Liver (tissue), 9 donors: Measurements from ENCODE around the gene PSMB7. TPM values are rescaled to one million over a fixed set of nuclear protein-coding genes. Genes with fewer than 3 reads are reported as not detected.

Experiments used
- DNase-seq: peaks from one replicate; pipeline ENCODE4 v3.0.0-alpha.2; 2017; ENCODE audit warnings: low spot score
- H3K27ac ChIP-seq, 2 donors: one replicate each; pipeline ENCODE4 v1.7.0; 2013; ENCODE audit warnings: inconsistent platforms in 2 of 2, low read length in 2 of 2, control low read depth in 1 of 2, low read depth in 1 of 2, mild to moderate bottlenecking in 1 of 2
- H3K27me3 ChIP-seq, 4 donors: one replicate each; pipeline versions ENCODE4 v1.6.1 to v1.7.0; 2013; ENCODE audit warnings: low read length in 3 of 4, inconsistent platforms in 1 of 4, mild to moderate bottlenecking in 1 of 4, moderate library complexity in 1 of 4; ENCODE audit not compliant: control insufficient read depth in 4 of 4, insufficient read depth in 4 of 4
- H3K36me3 ChIP-seq, 4 donors: one replicate each; pipeline versions ENCODE4 v1.6.1 to v1.7.0; 2013; ENCODE audit warnings: low read length in 3 of 4, mild to moderate bottlenecking in 3 of 4, low read depth in 1 of 4, moderate library complexity in 1 of 4; ENCODE audit not compliant: control insufficient read depth in 4 of 4, insufficient read depth in 3 of 4
- H3K4me1 ChIP-seq, 4 donors: one replicate each; pipeline versions ENCODE4 v1.6.1 to v1.7.0; 2013; ENCODE audit warnings: low read length in 3 of 4, mild to moderate bottlenecking in 3 of 4, moderate library complexity in 1 of 4; ENCODE audit not compliant: control insufficient read depth in 4 of 4, insufficient read depth in 4 of 4
- H3K4me3 ChIP-seq, 3 donors: one replicate each; pipeline versions ENCODE4 v1.6.1 to v1.7.0; 2013; ENCODE audit warnings: low read length in 3 of 3, control low read depth in 1 of 3, low read depth in 1 of 3, mild to moderate bottlenecking in 1 of 3
- H3K9ac ChIP-seq, 2 donors: one replicate each; pipeline ENCODE4 v1.7.0; 2013; ENCODE audit warnings: low read length in 2 of 2, mild to moderate bottlenecking in 2 of 2, moderate library complexity in 2 of 2, control low read depth in 1 of 2, low read depth in 1 of 2
- H3K9me3 ChIP-seq, 4 donors: one replicate each; pipeline versions ENCODE4 v1.6.1 to v1.7.0; 2013; ENCODE audit warnings: low read length in 3 of 4; ENCODE audit not compliant: control insufficient read depth in 4 of 4
- FOXA1 ChIP-seq: IDR thresholded peaks from 2 replicates; pipeline ENCODE4 v1.6.1; 2016; ENCODE audit warnings: antibody characterized with exemption
- GABPA ChIP-seq, 2 donors: IDR thresholded peaks in 1 of 2; conservative IDR thresholded peaks in 1 of 2; 2 replicates each; pipeline ENCODE4 v1.6.1; 2016; ENCODE audit warnings: antibody characterized with exemption in 2 of 2, mild to moderate bottlenecking in 1 of 2, moderate library complexity in 1 of 2
- HNF4A ChIP-seq, 2 donors: conservative IDR thresholded peaks; 2 replicates each; pipeline ENCODE4 v1.6.1; 2016; ENCODE audit warnings: antibody characterized with exemption in 2 of 2, mild to moderate bottlenecking in 2 of 2
- HNF4G ChIP-seq: IDR thresholded peaks from 2 replicates; pipeline ENCODE4 v1.6.1; 2016; ENCODE audit warnings: antibody characterized with exemption
- NR2F2 ChIP-seq: IDR thresholded peaks from 2 replicates; pipeline ENCODE4 v1.6.1; 2016; ENCODE audit warnings: antibody characterized with exemption
- RAD21 ChIP-seq, 2 donors: IDR thresholded peaks; 2 replicates each; pipeline ENCODE4 v1.6.1; 2016; ENCODE audit warnings: antibody characterized with exemption in 2 of 2, mild to moderate bottlenecking in 2 of 2
- RXRA ChIP-seq, 2 donors: IDR thresholded peaks; 2 replicates each; pipeline ENCODE4 v1.6.1; 2017 to 2018; ENCODE audit warnings: antibody characterized with exemption in 2 of 2, mild to moderate bottlenecking in 1 of 2
- SP1 ChIP-seq: IDR thresholded peaks from 2 replicates; pipeline ENCODE4 v1.6.1; 2018; ENCODE audit warnings: antibody characterized with exemption, mild to moderate bottlenecking
- TAF1 ChIP-seq: conservative IDR thresholded peaks from 2 replicates; pipeline ENCODE4 v1.6.1; 2016; ENCODE audit warnings: antibody characterized with exemption, mild to moderate bottlenecking
- YY1 ChIP-seq: IDR thresholded peaks from 2 replicates; pipeline ENCODE4 v1.6.1; 2016; ENCODE audit warnings: antibody characterized with exemption, mild to moderate bottlenecking
- WGBS: extraction: QIAGEN DNeasy Blood & Tissue Kit; methylation state at CpG from one replicate; pipeline ENCODE4 v1.1.7; 2013; 5-methylcytosine and 5-hydroxymethylcytosine counted together
- polyA plus RNA-seq, 2 donors: library from polyadenylated mRNA; stranded (reverse) in 1 of 2; unstranded in 1 of 2; fragments of 200-250 nt in 1 of 2; fragments of >200 nt in 1 of 2; fragmentation: Nextera tagmentation in 1 of 2; extraction: Ambion mirVana in 1 of 2; gene quantifications; one replicate each; pipeline versions ENCODE4 v1.2.1 to v1.2.3, GENCODE V29; 2013 to 2015
- total RNA-seq, 2 donors: library from RNA; depleted of rRNA; stranded (reverse); fragments of >200 nt; gene quantifications; one replicate each; pipeline ENCODE4 v1.2.3, GENCODE V29; 2014
- TF ChIP-seq, protein P1 (sequence below): IDR thresholded peaks from 2 replicates; pipeline ENCODE4 v1.6.1; 2016; ENCODE audit warnings: antibody characterized with exemption
- TF ChIP-seq, protein P2 (sequence below): IDR thresholded peaks from 2 replicates; pipeline ENCODE4 v1.6.1; 2016; ENCODE audit warnings: antibody characterized with exemption
- TF ChIP-seq, protein P3 (sequence below): IDR thresholded peaks from 2 replicates; pipeline ENCODE4 v1.6.1; 2016; ENCODE audit warnings: antibody characterized with exemption
- TF ChIP-seq, protein P4 (sequence below): fragments of 150-350 bp; IDR thresholded peaks from 2 replicates; pipeline ENCODE4 v1.5.1; 2017; ENCODE audit warnings: improper control_type of control experiment, low read depth, low read length; ENCODE audit not compliant: missing input control
- donor health status: healthy.
- donor health status: healthy.
- donor health status: healthy.
- donor health status: healthy.
- donor health status: healthy.

The PSMB7 gene
- total and polyA plus RNA-seq, 4 donors: 90.9 to 183 (median 134) TPM

DNA sequence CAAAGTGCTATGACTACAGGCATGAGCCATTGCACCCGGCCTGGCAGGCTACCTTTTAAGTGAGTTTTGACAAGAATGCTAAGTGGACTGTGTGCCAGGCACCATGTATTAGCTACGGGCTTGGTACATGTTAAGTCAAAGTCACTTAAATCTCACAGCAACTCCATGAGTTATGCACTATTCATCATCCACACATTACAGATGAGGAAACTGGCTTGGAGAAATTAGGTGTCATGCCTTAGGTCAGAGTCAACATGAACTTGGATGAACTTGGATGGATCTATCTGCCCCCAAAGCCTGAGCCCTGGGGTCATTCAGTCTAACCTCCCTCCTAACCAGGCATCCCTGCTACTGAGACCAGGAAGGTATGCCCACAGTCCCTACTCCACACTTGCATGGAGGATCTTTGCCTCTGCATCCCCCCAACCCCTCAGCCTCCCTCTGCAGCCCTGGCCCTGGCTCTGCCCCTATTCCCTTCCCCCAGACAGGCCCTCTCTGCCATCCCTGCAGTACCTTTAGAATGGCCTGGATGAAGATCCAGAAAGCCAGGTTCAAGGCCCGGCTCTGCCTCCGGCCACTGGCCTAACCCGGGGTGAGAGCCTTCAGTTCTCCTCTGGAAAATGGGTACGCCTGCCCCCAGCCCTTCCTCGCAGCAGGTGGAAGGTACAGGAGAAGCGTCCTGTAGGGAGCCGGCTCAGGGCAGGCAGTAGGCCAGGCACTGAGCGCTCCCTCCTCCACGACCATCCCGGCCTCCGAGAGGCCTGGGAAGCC is 34.3 kb upstream of the PSMB7 start:
- H3K4me3 ChIP-seq: no peak overlapping the region
- no peaks in the 10 kb centered on the region for H3K9me3 ChIP-seq
- DNase-seq: no peak
- H3K27me3 ChIP-seq: peaks cover 2 to 11% (median 8%) of the 10 kb centered on the region in 4 donors
- no peaks in the 10 kb centered on the region for H3K36me3 ChIP-seq
- peaks cover 3 to 8% (median 5%) of the 10 kb centered on the region in 4 donors for H3K4me1 ChIP-seq
- no peak overlapping the region for H3K9ac ChIP-seq
- TF ChIP-seq HNF4A (conservative IDR thresholded peaks at IDR 0.05) (no peak), GABPA (IDR thresholded peaks at IDR 0.05 in 1 of 2, conservative IDR thresholded peaks at IDR 0.05 in 1 of 2) (no peak), FOXA1 (no peak), RAD21 (IDR thresholded peaks at IDR 0.05) (no peak), HNF4G (no peak), SP1 (no peak), YY1 (no peak), TAF1 (no peak), NR2F2 (no peak), RXRA (IDR thresholded peaks at IDR 0.05) (no peak)
- TF ChIP-seq, protein P1, sequence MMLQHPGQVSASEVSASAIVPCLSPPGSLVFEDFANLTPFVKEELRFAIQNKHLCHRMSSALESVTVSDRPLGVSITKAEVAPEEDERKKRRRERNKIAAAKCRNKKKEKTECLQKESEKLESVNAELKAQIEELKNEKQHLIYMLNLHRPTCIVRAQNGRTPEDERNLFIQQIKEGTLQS: no peak
- TF ChIP-seq, protein P2, sequence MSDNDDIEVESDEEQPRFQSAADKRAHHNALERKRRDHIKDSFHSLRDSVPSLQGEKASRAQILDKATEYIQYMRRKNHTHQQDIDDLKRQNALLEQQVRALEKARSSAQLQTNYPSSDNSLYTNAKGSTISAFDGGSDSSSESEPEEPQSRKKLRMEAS: no peak
- TF ChIP-seq, protein P3, sequence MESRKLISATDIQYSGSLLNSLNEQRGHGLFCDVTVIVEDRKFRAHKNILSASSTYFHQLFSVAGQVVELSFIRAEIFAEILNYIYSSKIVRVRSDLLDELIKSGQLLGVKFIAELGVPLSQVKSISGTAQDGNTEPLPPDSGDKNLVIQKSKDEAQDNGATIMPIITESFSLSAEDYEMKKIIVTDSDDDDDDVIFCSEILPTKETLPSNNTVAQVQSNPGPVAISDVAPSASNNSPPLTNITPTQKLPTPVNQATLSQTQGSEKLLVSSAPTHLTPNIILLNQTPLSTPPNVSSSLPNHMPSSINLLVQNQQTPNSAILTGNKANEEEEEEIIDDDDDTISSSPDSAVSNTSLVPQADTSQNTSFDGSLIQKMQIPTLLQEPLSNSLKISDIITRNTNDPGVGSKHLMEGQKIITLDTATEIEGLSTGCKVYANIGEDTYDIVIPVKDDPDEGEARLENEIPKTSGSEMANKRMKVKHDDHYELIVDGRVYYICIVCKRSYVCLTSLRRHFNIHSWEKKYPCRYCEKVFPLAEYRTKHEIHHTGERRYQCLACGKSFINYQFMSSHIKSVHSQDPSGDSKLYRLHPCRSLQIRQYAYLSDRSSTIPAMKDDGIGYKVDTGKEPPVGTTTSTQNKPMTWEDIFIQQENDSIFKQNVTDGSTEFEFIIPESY: no peak
- TF ChIP-seq, protein P4, sequence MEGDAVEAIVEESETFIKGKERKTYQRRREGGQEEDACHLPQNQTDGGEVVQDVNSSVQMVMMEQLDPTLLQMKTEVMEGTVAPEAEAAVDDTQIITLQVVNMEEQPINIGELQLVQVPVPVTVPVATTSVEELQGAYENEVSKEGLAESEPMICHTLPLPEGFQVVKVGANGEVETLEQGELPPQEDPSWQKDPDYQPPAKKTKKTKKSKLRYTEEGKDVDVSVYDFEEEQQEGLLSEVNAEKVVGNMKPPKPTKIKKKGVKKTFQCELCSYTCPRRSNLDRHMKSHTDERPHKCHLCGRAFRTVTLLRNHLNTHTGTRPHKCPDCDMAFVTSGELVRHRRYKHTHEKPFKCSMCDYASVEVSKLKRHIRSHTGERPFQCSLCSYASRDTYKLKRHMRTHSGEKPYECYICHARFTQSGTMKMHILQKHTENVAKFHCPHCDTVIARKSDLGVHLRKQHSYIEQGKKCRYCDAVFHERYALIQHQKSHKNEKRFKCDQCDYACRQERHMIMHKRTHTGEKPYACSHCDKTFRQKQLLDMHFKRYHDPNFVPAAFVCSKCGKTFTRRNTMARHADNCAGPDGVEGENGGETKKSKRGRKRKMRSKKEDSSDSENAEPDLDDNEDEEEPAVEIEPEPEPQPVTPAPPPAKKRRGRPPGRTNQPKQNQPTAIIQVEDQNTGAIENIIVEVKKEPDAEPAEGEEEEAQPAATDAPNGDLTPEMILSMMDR: no peak
- 93% methylated on average over 13 of the region's 13 CpGs for WGBS
- H3K27ac ChIP-seq: no peak overlapping the region

DNA sequence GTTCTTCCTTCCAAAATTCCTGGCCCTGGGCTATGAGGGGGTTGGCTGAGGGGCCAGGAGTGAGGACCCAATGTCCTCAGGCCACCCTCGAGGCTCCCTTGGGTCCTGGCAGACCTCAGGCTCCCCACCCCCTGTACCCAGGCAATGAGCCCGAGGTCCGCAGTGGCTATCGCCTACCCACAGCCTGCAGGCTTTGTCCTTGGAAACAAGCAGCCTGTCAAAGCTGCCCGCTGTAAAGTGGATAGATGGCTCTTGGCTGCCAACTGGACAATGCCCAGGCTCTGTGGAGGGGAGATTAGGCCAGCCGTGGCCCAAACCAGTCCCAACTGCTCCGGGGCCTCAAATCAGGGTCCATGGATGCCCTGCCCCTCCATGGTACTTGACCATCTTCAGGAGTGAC is 32.8 kb upstream of the PSMB7 start:
- Histone ChIP-seq H3K4me3 (no peak overlapping the region), H3K27me3 (peaks cover 2 to 11% (median 6%) of the 10 kb centered on the region in 4 donors), H3K36me3 (no peaks in the 10 kb centered on the region), H3K4me1 (peaks cover 0 to 7% (median 4%) of the 10 kb centered on the region in 4 donors), H3K9ac (no peak overlapping the region), H3K9me3 (no peaks in the 10 kb centered on the region), H3K27ac (no peak overlapping the region)
- DNase-seq: no peak
- WGBS: 91% methylated on average over 7 of the region's 7 CpGs
- TF ChIP-seq, protein P4: no peak
- no peak for TF ChIP-seq RAD21 (IDR thresholded peaks at IDR 0.05)
- TF ChIP-seq FOXA1: no peak
- no peak for TF ChIP-seq RXRA (IDR thresholded peaks at IDR 0.05)
- TF ChIP-seq, protein P1: no peak
